ENCODE results near the gene LCE2B.

The LCE2B gene

GRCh38 chr1:152728986-152729385 lies 43.1 kb downstream of the LCE2B start:
- no peak for DNase-seq (ENCODE audit: low read depth in 1 of 2, low spot score in 1 of 2)

GRCh38 chr1:152735648-152736047 lies 49.7 kb downstream of the LCE2B start:
- no peak for DNase-seq (ENCODE audit: low read depth in 1 of 2, low spot score in 1 of 2)
